Prostate gland (tissue), 2 donors: Measurements from ENCODE around the gene PPP2R5B. TPM values are rescaled to one million over a fixed set of nuclear protein-coding genes. Genes with fewer than 3 reads are reported as not detected.

Experiments used
- DNase-seq: peaks from one replicate; pipeline ENCODE4 v3.0.0-alpha.2; 2019; ENCODE audit warnings: low spot score
- H3K27ac ChIP-seq, 2 donors: fragments of 200-600 bp; sonication (generic); 2 replicates each; pipeline ENCODE4 v1.5.1; 2017 to 2019
- H3K27me3 ChIP-seq: fragments of 200-600 bp; sonication (generic); replicated peaks from 2 replicates; pipeline ENCODE4 v1.5.1; 2019; ENCODE audit not compliant: insufficient read depth
- H3K36me3 ChIP-seq, 2 donors: fragments of 200-600 bp; sonication (generic); 1 replicate in 1 of 2; 2 replicates in 1 of 2; pipeline versions ENCODE4 v1.5.1 to v1.8.1; 2017 to 2019
- H3K4me1 ChIP-seq: fragments of 200-600 bp; sonication (generic); replicated peaks from 2 replicates; pipeline ENCODE4 v1.5.1; 2019
- H3K4me3 ChIP-seq, 2 donors: fragments of 200-600 bp; sonication (generic); 2 replicates each; pipeline ENCODE4 v1.5.1; 2017 to 2019
- H3K9me3 ChIP-seq: fragments of 200-600 bp; sonication (generic); 2 replicates; pipeline ENCODE4 v1.5.1; 2017
- POLR2A ChIP-seq: fragments of 450-650 bp; IDR thresholded peaks from one replicate; pipeline ENCODE4 v1.6.1; 2016; ENCODE audit warnings: antibody characterized with exemption, mild to moderate bottlenecking
- POLR2AphosphoS5 ChIP-seq: sonication (generic); formaldehyde crosslinking; IDR thresholded peaks from one replicate; pipeline ENCODE4 v1.6.1; 2017; ENCODE audit warnings: antibody characterized with exemption
- WGBS: methylation state at CpG from one replicate; pipeline ENCODE4 v1.1.5; 2018; 5-methylcytosine and 5-hydroxymethylcytosine counted together
- intact Hi-C: fragments of 100-400 bp; cut with DNase I; formaldehyde crosslinking; loops from one replicate; pipeline ENCODE4 v1.14.2; 2022
- total RNA-seq, 2 donors: library from RNA; depleted of rRNA; stranded (reverse); fragments of >200 nt; gene quantifications; one replicate each; pipeline ENCODE4 v1.1.0, GENCODE V29; 2016
- TF ChIP-seq, protein P1 (sequence below), 4 experiments: fragments of 200-600 bp in 2 of 4; fragments of 450-650 bp in 2 of 4; sonication (generic) in 2 of 4; IDR thresholded peaks; 1 replicate in 3 of 4; 2 replicates in 1 of 4; pipeline ENCODE4 v1.5.1; 2016 to 2019; ENCODE audit warnings: antibody characterized with exemption in 4 of 4, mild to moderate bottlenecking in 2 of 4, moderate library complexity in 2 of 4

Gene PPP2R5B
- total RNA-seq, 2 donors from 2014 or later = 14.1 to 32.6 TPM

- Histone ChIP-seq H3K27me3 (no peaks in the 10 kb centered on the region), H3K4me1 (peaks cover 3% of the 10 kb centered on the region), H3K27ac (peak overlapping the region; percentile 3 to 35), H3K9me3 (no peaks in the 10 kb centered on the region), H3K36me3 (no peaks in the 10 kb centered on the region), H3K4me3 (no peak overlapping the region)
- WGBS = 63% methylated on average over 14 of the region's 14 CpGs
- DNase-seq = no peak
- TF ChIP-seq POLR2A (no peak), POLR2AphosphoS5 (no peak)
- TF ChIP-seq, protein P1, sequence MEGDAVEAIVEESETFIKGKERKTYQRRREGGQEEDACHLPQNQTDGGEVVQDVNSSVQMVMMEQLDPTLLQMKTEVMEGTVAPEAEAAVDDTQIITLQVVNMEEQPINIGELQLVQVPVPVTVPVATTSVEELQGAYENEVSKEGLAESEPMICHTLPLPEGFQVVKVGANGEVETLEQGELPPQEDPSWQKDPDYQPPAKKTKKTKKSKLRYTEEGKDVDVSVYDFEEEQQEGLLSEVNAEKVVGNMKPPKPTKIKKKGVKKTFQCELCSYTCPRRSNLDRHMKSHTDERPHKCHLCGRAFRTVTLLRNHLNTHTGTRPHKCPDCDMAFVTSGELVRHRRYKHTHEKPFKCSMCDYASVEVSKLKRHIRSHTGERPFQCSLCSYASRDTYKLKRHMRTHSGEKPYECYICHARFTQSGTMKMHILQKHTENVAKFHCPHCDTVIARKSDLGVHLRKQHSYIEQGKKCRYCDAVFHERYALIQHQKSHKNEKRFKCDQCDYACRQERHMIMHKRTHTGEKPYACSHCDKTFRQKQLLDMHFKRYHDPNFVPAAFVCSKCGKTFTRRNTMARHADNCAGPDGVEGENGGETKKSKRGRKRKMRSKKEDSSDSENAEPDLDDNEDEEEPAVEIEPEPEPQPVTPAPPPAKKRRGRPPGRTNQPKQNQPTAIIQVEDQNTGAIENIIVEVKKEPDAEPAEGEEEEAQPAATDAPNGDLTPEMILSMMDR (IDR thresholded peaks at IDR 0.05) = no peak
- intact Hi-C loops = no loop called here
Measured at GRCh38 chr11:64880240-64881001, 44.1 kb upstream of the PPP2R5B start.

- H3K4me3 ChIP-seq = no peak overlapping the region
- intact Hi-C loops = no loop called here
- H3K36me3 ChIP-seq = no peaks in the 10 kb centered on the region
- no peak overlapping the region for H3K27ac ChIP-seq
- DNase-seq = no peak
- no peaks in the 10 kb centered on the region for H3K27me3 ChIP-seq
- 45% methylated on average over 8 of the region's 8 CpGs for WGBS
- H3K9me3 ChIP-seq = no peaks in the 10 kb centered on the region
- TF ChIP-seq POLR2AphosphoS5 (no peak), POLR2A (no peak)
- TF ChIP-seq, protein P1 (IDR thresholded peaks at IDR 0.05) = no peak
- peaks cover 3% of the 10 kb centered on the region for H3K4me1 ChIP-seq
Measured at GRCh38 chr11:64881476-64881875, 43.0 kb upstream of the PPP2R5B start.

DNA sequence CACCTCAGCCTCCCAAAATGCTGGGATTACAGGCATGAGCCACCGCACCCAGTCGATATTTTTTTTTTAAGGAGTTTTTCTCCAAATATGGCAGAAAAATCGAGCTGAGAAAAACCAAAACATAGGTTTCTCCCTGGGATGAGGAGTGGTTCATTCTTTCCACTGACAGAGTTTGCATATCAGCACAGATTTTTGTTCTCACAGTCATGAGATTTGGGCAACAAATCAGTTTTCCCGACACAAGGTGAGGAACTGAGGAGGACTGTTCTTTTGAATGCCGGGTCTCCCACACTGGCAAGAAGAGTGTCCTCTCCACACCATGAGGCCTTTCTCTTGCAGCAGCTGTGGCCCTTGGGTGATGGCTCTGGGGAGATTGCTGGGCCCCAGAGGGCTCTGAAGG is 42.2 kb upstream of the PPP2R5B start:
- H3K27ac ChIP-seq = no peak overlapping the region
- no peak overlapping the region for H3K4me3 ChIP-seq
- 86% methylated on average over 5 of the region's 5 CpGs for WGBS
- H3K9me3 ChIP-seq = no peaks in the 10 kb centered on the region
- no peaks in the 10 kb centered on the region for H3K36me3 ChIP-seq
- intact Hi-C loops = no loop called here
- H3K27me3 ChIP-seq = no peaks in the 10 kb centered on the region
- DNase-seq = no peak
- TF ChIP-seq, protein P1 (IDR thresholded peaks at IDR 0.05) = no peak
- TF ChIP-seq POLR2A = no peak
- no peak for TF ChIP-seq POLR2AphosphoS5
- no peaks in the 10 kb centered on the region for H3K4me1 ChIP-seq

- Histone ChIP-seq H3K4me1 (no peaks in the 10 kb centered on the region), H3K27me3 (no peaks in the 10 kb centered on the region), H3K9me3 (no peaks in the 10 kb centered on the region), H3K27ac (no peak overlapping the region), H3K36me3 (no peaks in the 10 kb centered on the region), H3K4me3 (no peak overlapping the region)
- intact Hi-C loops = no loop called here
- TF ChIP-seq POLR2A (no peak), POLR2AphosphoS5 (no peak)
- TF ChIP-seq, protein P1 (IDR thresholded peaks at IDR 0.05) = no peak
- WGBS = 63% methylated on average over 5 of the region's 5 CpGs
- DNase-seq = no peak
Measured at GRCh38 chr11:64883575-64883974, 40.9 kb upstream of the PPP2R5B start.

DNA sequence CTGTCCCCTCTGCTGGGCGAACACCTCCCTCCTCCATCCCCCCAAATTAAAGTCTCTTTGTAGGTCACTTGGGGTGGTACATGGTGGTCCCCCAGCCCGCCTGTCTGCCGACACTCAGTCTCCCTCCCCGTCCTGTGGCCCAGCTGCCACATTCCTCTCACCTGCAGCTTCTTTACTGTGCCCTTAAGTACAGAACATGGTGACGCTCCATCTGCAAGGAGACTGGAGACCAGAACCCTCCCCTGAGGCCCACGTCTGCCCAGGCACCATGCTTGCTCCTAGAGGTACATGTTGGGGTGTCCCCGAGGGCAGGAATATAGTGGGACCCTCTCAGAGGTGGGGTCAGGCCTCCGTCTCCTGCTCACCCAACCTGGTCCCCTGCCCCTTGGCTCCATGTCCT is 40.5 kb upstream of the PPP2R5B start:
- intact Hi-C loops = no loop called here
- 91% methylated on average over 8 of the region's 8 CpGs for WGBS
- H3K27ac ChIP-seq = no peak overlapping the region

More for the DNA sequence above, 40.5 kb upstream of the PPP2R5B start:
- Histone ChIP-seq H3K4me1 (no peaks in the 10 kb centered on the region), H3K4me3 (no peak overlapping the region), H3K9me3 (no peaks in the 10 kb centered on the region), H3K36me3 (no peaks in the 10 kb centered on the region), H3K27me3 (no peaks in the 10 kb centered on the region)
- DNase-seq = no peak
- TF ChIP-seq, protein P1 (IDR thresholded peaks at IDR 0.05) = no peak
- TF ChIP-seq POLR2A (no peak), POLR2AphosphoS5 (no peak)
